A549 (cell line): ENCODE data around the gene SAG. TPM values are rescaled to one million over a fixed set of nuclear protein-coding genes. Genes with fewer than 3 reads are reported as not detected.

Experiments
- ATAC-seq, 2 experiments: fragments of 200-7000 bp in 1 of 2; fragments of >200 bp in 1 of 2; cut with Nextera tagmentation in 1 of 2; cut with Tn5 transposase in 1 of 2; 3 replicates each; pipeline versions ENCODE4 v1.8.0 to v1.9.1; 2018 to 2020; ENCODE audit warnings: mild to moderate bottlenecking in 1 of 2, moderate library complexity in 1 of 2
- CTCF ChIA-PET: fragments of 300-600 bp; sonication (Branson Sonifier 250); formaldehyde crosslinking; extraction: SDS; loops from one replicate; lab custom pipeline; 2021; ENCODE audit warnings: antibody characterized with exemption, inconsistent platforms; lab: Yijun Ruan, JAX
- POLR2A ChIA-PET: fragments of 350-600 bp; formaldehyde crosslinking; extraction: SDS; loops from one replicate; lab custom pipeline; 2021; ENCODE audit warnings: antibody characterized with exemption, inconsistent platforms; lab: Yijun Ruan, JAX
- DNase-seq, 2 experiments: peaks; one replicate each; pipeline versions ENCODE4 v3.0.0 to v3.0.0-alpha.2; 2011 to 2016; ENCODE audit warnings: low read depth in 1 of 2, low spot score in 1 of 2
- FAIRE-seq: peaks from 2 replicates; lab custom pipeline; 2011; peaks lifted over from hg19 to GRCh38; lab: Jason Lieb, UNC
- H3K27ac ChIP-seq, 2 experiments: fragments of >200 bp; sonication (Bioruptor Twin); formaldehyde crosslinking; 3 replicates each; pipeline ENCODE4 v1.5.1; 2016 to 2017
- H3K4me1 ChIP-seq: fragments of >200 bp; sonication (Bioruptor Twin); formaldehyde crosslinking; 3 replicates; pipeline ENCODE4 v1.6.1; 2016
- H3K4me2 ChIP-seq: fragments of >200 bp; sonication (Bioruptor Twin); formaldehyde crosslinking; 3 replicates; pipeline ENCODE4 v1.6.1; 2016
- H3K4me3 ChIP-seq: fragments of >200 bp; sonication (Bioruptor Twin); formaldehyde crosslinking; 3 replicates; pipeline ENCODE4 v1.5.1; 2016
- H3K9me3 ChIP-seq: fragments of >200 bp; sonication (Bioruptor Twin); formaldehyde crosslinking; 3 replicates; pipeline ENCODE4 v1.6.1; 2016
- BHLHE40 ChIP-seq: IDR thresholded peaks from 2 replicates; pipeline ENCODE4 v1.6.1; 2012; ENCODE audit warnings: low read depth, low read length, inconsistent platforms
- CBX2 ChIP-seq: fragments of 200-600 bp; sonication (generic); IDR thresholded peaks from 2 replicates; pipeline ENCODE4 v1.6.1; 2016; ENCODE audit warnings: low read depth, mild to moderate bottlenecking, borderline replicate concordance
- CHD2 ChIP-seq: fragments of 150-350 bp; IDR thresholded peaks from 2 replicates; pipeline ENCODE4 v1.6.1; 2014; ENCODE audit warnings: low read length; ENCODE audit not compliant: partially characterized antibody
- CHD4 ChIP-seq: fragments of 200-600 bp; sonication (generic); IDR thresholded peaks from 2 replicates; pipeline ENCODE4 v1.6.1; 2016; ENCODE audit warnings: antibody characterized with exemption, mild to moderate bottlenecking, borderline replicate concordance
- EHF ChIP-seq: fragments of 250-450 bp; sonication (Bioruptor Pico); IDR thresholded peaks from 2 replicates; pipeline ENCODE4 v1.5.0; 2020; ENCODE audit warnings: mild to moderate bottlenecking
- ESRRA ChIP-seq: fragments of 150-350 bp; IDR thresholded peaks from 2 replicates; pipeline ENCODE4 v1.6.1; 2014; ENCODE audit warnings: mild to moderate bottlenecking, low read length, borderline replicate concordance
- FOSL2 ChIP-seq, 2 experiments: fragments of 450-650 bp in 1 of 2; fragments of >200 bp in 1 of 2; sonication (Bioruptor Twin) in 1 of 2; formaldehyde crosslinking; IDR thresholded peaks; 2 replicates each; pipeline versions ENCODE4 v1.5.0 to v1.6.1; 2016 to 2020; ENCODE audit warnings: mild to moderate bottlenecking in 1 of 2, moderate library complexity in 1 of 2
- FOXS1 ChIP-seq: fragments of 250-450 bp; sonication (Bioruptor Pico); IDR thresholded peaks from 2 replicates; pipeline ENCODE4 v1.5.0; 2020; ENCODE audit warnings: mild to moderate bottlenecking, moderate library complexity
- HDAC2 ChIP-seq: fragments of 200-600 bp; sonication (generic); IDR thresholded peaks from 2 replicates; pipeline ENCODE4 v1.6.1; 2016
- JUNB ChIP-seq: fragments of >200 bp; sonication (Bioruptor Twin); formaldehyde crosslinking; IDR thresholded peaks from 2 replicates; pipeline ENCODE4 v1.6.1; 2016
- KDM1A ChIP-seq: fragments of 200-600 bp; sonication (generic); IDR thresholded peaks from 2 replicates; pipeline ENCODE4 v1.6.1; 2016; ENCODE audit warnings: low read depth, mild to moderate bottlenecking
- KDM5A ChIP-seq: fragments of 200-600 bp; sonication (generic); IDR thresholded peaks from 2 replicates; pipeline ENCODE4 v1.6.1; 2016; ENCODE audit warnings: antibody characterized with exemption, mild to moderate bottlenecking
- MAFK ChIP-seq: fragments of 450-650 bp; IDR thresholded peaks from 2 replicates; pipeline ENCODE4 v1.6.1; 2014; ENCODE audit not compliant: partially characterized antibody
- POLR2A ChIP-seq: IDR thresholded peaks from 2 replicates; pipeline ENCODE4 v1.6.1; 2012; ENCODE audit warnings: mild to moderate bottlenecking, low read length
- RAD21 ChIP-seq, 2 experiments: fragments of >200 bp in 1 of 2; sonication (Bioruptor Twin) in 1 of 2; formaldehyde crosslinking in 1 of 2; IDR thresholded peaks in 1 of 2; conservative IDR thresholded peaks in 1 of 2; 2 replicates in 1 of 2; 3 replicates in 1 of 2; pipeline ENCODE4 v1.6.1; 2012 to 2018; ENCODE audit warnings: inconsistent platforms in 1 of 2
- RNF2 ChIP-seq: fragments of 200-600 bp; sonication (generic); IDR thresholded peaks from 2 replicates; pipeline ENCODE4 v1.6.1; 2016; ENCODE audit warnings: low read depth, mild to moderate bottlenecking, antibody characterized with exemption, moderate library complexity, borderline replicate concordance
- SMC3 ChIP-seq: fragments of >200 bp; sonication (Bioruptor Twin); formaldehyde crosslinking; IDR thresholded peaks from 3 replicates; pipeline ENCODE4 v1.6.1; 2018; ENCODE audit warnings: inconsistent platforms
- TP53 ChIP-seq: fragments of 250-450 bp; sonication (Bioruptor Pico); IDR thresholded peaks from 2 replicates; pipeline ENCODE4 v1.5.0; 2021; ENCODE audit warnings: mild to moderate bottlenecking, moderate library complexity
- ZSCAN20 ChIP-seq: fragments of 250-450 bp; sonication (Bioruptor Pico); IDR thresholded peaks from 2 replicates; pipeline ENCODE4 v1.8.0; 2022; ENCODE audit warnings: mild to moderate bottlenecking, moderate library complexity
- WGBS: methylation state at CpG from one replicate; pipeline ENCODE4 v1.1.6; 2017; ENCODE audit errors: missing lambda C conversion rate; 5-methylcytosine and 5-hydroxymethylcytosine counted together
- polyA plus RNA-seq, 4 experiments: library from polyadenylated mRNA; depleted of rRNA in 3 of 4; stranded (reverse); fragments of >200 nt; fragmentation: RNase III in 1 of 4; extraction: RNeasy Plus Mini Kit Qiagen cat#74134 plus additional on column Dnase treatment in 1 of 4; gene quantifications; 2 replicates in 3 of 4; 3 replicates in 1 of 4; pipeline ENCODE4 v1.2.3, GENCODE V29; 2011 to 2017
- TF ChIP-seq, protein P1 (sequence below): fragments of 450-650 bp; IDR thresholded peaks from 2 replicates; pipeline ENCODE4 v1.6.1; 2014; ENCODE audit warnings: antibody characterized with exemption
- TF ChIP-seq, protein P2 (sequence below): fragments of >200 bp; sonication (Bioruptor Twin); formaldehyde crosslinking; IDR thresholded peaks from 2 replicates; pipeline ENCODE4 v1.6.1; 2016
- TF ChIP-seq, protein P3 (sequence below): fragments of 250-450 bp; sonication (Bioruptor Pico); IDR thresholded peaks from 2 replicates; pipeline ENCODE4 v1.5.0; 2020; ENCODE audit warnings: low read depth, mild to moderate bottlenecking, moderate library complexity
- TF ChIP-seq, protein P4 (sequence below): IDR thresholded peaks from 2 replicates; pipeline ENCODE4 v1.6.1; 2012; ENCODE audit warnings: low read depth, borderline replicate concordance
- TF ChIP-seq, protein P5 (sequence below): IDR thresholded peaks from 2 replicates; pipeline ENCODE4 v1.6.1; 2012

Gene SAG
- polyA plus RNA-seq, 2 of the 4 experiments (the other 2 are of a cell fraction) = not detected

DNA sequence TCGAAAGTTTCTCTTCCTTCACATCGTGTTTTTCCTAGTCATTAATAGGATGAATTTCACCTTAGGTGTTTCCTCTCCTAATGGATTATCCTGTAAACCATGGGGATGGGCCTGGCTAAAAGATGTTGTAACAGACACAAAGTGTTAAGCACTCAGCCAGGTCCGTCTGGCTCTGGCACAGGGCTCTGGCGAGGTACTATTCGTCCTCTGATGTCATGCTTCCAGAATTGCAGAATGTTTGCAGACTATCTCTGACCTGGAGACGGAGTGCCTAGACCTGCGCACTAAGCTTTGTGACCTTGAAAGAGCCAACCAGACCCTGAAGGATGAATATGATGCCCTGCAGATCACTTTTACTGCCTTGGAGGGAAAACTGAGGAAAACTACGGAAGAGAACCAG, 42.9 kb upstream of the SAG start:
- Histone ChIP-seq H3K9me3 (no peaks in the 10 kb centered on the region), H3K4me1 (0 out of 3 replicates have a peak, but pooled peaks cover under 1% of the 10 kb centered on the region), H3K4me3 (no peak overlapping the region), H3K27ac (no peak overlapping the region), H3K4me2 (no peak overlapping the region)
- FAIRE-seq (no peak), DNase-seq (no peak), ATAC-seq (no peak)
- WGBS = 78% methylated on average over 8 of the region's 8 CpGs
- TF ChIP-seq BHLHE40 (no peak), FOSL2 (IDR thresholded peaks at IDR 0.05) (no peak), FOSL2 (CRISPR knock-in tag; IDR thresholded peaks at IDR 0.05) (no peak), CHD2 (no peak), ZSCAN20 (CRISPR knock-in tag) (no peak)
- ChIA-PET CTCF (interaction anchor here (0.9 to 6.4 kb wide), 5 partner anchors 12 to 411 kb away, joined by 3 to 49 read pairs (median 6); partner anchors contain the start of gene ATG16L1), POLR2A (no interaction called here)

DNA sequence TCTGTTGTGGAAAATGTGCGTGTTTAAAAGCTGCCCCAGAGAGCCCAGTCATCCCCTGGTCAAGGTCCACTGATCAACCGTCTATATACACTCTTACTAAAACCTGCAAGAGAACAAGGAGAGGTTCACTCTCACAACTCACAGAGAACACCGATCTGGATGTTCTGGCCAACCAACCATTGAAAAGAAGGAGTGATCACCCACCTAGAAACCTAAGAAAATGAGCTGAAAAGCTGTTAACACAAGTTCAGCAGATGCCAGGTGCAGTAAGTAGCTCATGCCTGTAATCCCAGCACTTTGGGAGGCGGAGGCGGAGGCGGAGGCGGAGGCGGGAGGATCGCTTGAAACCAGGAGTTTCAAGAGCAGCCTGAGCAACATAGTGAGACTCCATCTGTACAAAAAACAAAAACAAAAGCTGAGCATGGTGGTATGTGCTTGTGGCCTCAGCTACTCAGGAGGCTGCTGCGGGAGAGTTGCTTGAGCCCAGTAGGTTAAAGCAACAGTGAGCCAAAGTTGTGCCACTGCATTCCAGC, 41.7 kb upstream of the SAG start:
- H3K9me3 ChIP-seq = no peaks in the 10 kb centered on the region
- FAIRE-seq (no peak), DNase-seq (no peak)
- no peak overlapping the region for H3K4me3 ChIP-seq
- no peak overlapping the region for H3K4me2 ChIP-seq
- 94% methylated on average over 10 of the region's 10 CpGs for WGBS
- ChIA-PET CTCF (interaction anchor here (1.2 to 6.4 kb wide), 3 partner anchors 13 to 413 kb away, joined by 4 to 49 read pairs (median 6); partner anchors contain the start of gene ATG16L1), POLR2A (no interaction called here)
- TF ChIP-seq ESRRA (no peak), JUNB (no peak), KDM5A (no peak), RAD21 (conservative IDR thresholded peaks at IDR 0.05 in 1 of 2, IDR thresholded peaks at IDR 0.05 in 1 of 2) (no peak)
- TF ChIP-seq, all 56 proteins: peak for 0
- ATAC-seq = no peak
- H3K27ac ChIP-seq = no peak overlapping the region
- H3K4me1 ChIP-seq = no peaks in the 10 kb centered on the region

DNA sequence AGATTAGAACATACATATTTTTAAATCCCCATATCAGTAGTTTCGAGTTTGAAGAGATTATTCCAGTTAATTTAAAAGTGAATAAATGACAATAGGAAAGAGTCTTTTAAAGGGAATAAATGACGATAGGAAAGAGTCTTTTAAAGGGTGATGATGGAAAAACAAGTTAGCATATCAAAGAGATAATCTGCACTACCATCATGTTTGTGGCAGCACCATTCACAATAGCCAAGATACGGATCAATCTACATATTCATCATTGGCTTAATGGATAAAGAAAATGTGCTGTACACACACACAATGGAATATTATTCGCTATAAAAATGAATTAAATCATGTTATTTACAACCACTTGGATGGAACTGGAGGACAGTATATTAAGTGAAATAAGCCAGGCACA, 41.1 kb upstream of the SAG start:
- FAIRE-seq = no peak
- Histone ChIP-seq H3K4me3 (no peak overlapping the region), H3K9me3 (no peaks in the 10 kb centered on the region), H3K4me1 (no peaks in the 10 kb centered on the region), H3K4me2 (no peak overlapping the region), H3K27ac (no peak overlapping the region)
- DNase-seq = no peak
- ATAC-seq = no peak
- ChIA-PET CTCF (interaction anchor here (6.4 kb wide), 1 partner anchor 14 kb away, joined by 49 read pairs; the partner anchor contains the start of gene ATG16L1), POLR2A (no interaction called here)
- 94% methylated on average over 4 of the region's 4 CpGs for WGBS
- TF ChIP-seq JUNB (no peak), SMC3 (no peak), KDM1A (no peak), ZSCAN20 (CRISPR knock-in tag) (no peak)
- TF ChIP-seq, protein P1, sequence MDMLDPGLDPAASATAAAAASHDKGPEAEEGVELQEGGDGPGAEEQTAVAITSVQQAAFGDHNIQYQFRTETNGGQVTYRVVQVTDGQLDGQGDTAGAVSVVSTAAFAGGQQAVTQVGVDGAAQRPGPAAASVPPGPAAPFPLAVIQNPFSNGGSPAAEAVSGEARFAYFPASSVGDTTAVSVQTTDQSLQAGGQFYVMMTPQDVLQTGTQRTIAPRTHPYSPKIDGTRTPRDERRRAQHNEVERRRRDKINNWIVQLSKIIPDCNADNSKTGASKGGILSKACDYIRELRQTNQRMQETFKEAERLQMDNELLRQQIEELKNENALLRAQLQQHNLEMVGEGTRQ = no peak
- TF ChIP-seq, protein P2, sequence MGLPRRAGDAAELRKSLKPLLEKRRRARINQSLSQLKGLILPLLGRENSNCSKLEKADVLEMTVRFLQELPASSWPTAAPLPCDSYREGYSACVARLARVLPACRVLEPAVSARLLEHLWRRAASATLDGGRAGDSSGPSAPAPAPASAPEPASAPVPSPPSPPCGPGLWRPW = no peak

DNA sequence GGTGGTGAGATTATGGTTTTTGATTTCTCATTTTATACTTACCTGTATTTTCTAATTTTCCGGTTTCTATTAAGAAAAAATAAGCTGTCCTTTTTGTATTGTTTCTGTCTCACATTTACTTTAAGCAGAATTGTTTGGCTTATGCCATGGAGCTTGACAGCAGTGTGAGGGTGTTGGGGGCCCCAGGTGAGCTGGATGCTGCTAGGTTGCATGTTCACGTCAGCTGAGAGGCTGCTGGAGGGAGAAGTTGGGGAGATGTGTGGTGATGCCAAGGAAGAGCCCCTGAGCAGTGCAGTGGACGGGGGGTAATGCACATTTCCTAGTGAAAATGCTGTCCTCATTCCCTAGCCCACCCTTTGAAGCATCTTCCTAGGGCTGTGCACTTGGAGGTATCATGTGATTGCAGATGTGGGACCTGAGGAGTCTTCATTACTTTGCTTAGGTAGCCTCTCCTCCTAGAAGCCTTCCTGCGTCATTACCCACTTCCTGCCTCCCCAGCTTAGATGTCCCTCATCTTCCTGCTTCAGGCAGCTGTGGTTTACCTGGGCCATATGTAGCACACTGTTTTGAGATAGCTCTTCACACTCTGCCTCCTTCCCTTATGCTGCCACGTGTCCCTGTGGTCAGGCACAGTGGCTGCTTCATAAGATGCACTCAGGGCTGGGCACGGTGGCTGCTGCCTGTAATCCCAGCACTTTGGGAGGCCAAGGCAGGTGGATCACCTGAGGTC, 39.9 kb upstream of the SAG start:
- H3K9me3 ChIP-seq = no peaks in the 10 kb centered on the region
- ChIA-PET CTCF (interaction anchor here (0.6 to 1.2 kb wide), 4 partner anchors 9 to 182 kb away, joined by 3 read pairs; no protein-coding TSS in a partner anchor), POLR2A (no interaction called here)
- no peak overlapping the region for H3K4me3 ChIP-seq
- no peaks in the 10 kb centered on the region for H3K4me1 ChIP-seq
- no peak for DNase-seq
- no peak overlapping the region for H3K27ac ChIP-seq
- ATAC-seq = no peak
- no peak for FAIRE-seq
- TF ChIP-seq CBX2 = no peak
- no peak for TF ChIP-seq BHLHE40
- TF ChIP-seq, protein P3, sequence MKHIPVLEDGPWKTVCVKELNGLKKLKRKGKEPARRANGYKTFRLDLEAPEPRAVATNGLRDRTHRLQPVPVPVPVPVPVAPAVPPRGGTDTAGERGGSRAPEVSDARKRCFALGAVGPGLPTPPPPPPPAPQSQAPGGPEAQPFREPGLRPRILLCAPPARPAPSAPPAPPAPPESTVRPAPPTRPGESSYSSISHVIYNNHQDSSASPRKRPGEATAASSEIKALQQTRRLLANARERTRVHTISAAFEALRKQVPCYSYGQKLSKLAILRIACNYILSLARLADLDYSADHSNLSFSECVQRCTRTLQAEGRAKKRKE (CRISPR knock-in tag) = no peak
- TF ChIP-seq FOXS1 (CRISPR knock-in tag) = no peak
- no peak for TF ChIP-seq TP53 (CRISPR knock-in tag)
- no peak for TF ChIP-seq POLR2A
- TF ChIP-seq, protein P4, sequence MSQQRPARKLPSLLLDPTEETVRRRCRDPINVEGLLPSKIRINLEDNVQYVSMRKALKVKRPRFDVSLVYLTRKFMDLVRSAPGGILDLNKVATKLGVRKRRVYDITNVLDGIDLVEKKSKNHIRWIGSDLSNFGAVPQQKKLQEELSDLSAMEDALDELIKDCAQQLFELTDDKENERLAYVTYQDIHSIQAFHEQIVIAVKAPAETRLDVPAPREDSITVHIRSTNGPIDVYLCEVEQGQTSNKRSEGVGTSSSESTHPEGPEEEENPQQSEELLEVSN = no peak
- TF ChIP-seq HDAC2 = no peak
- TF ChIP-seq, protein P2 = no peak
- no peak for TF ChIP-seq ZSCAN20 (CRISPR knock-in tag)
- no peak for TF ChIP-seq MAFK
- TF ChIP-seq, protein P5, sequence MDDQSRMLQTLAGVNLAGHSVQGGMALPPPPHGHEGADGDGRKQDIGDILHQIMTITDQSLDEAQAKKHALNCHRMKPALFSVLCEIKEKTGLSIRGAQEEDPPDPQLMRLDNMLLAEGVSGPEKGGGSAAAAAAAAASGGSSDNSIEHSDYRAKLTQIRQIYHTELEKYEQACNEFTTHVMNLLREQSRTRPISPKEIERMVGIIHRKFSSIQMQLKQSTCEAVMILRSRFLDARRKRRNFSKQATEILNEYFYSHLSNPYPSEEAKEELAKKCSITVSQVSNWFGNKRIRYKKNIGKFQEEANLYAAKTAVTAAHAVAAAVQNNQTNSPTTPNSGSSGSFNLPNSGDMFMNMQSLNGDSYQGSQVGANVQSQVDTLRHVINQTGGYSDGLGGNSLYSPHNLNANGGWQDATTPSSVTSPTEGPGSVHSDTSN = no peak
- no peak for TF ChIP-seq CHD4
- no peak for TF ChIP-seq KDM1A
- TF ChIP-seq JUNB = no peak
- TF ChIP-seq RNF2 = no peak
- TF ChIP-seq KDM5A = no peak
- no peak for TF ChIP-seq EHF (CRISPR knock-in tag)
- 91% methylated on average over 6 of the region's 6 CpGs for WGBS
- H3K4me2 ChIP-seq = no peak overlapping the region
